HEK293 (cell line): ENCODE measurements around the gene ZNG1F.
"Not testable (repeated sequence)": the region's sequence is repeated elsewhere in the genome, so short reads cannot be mapped to it uniquely, and the experiment has no call there.

Experiments used
- CTCF ChIP-seq: fragments of 450-650 bp; formaldehyde crosslinking; IDR thresholded peaks from 2 replicates; pipeline ENCODE4 v1.5.1; 2016; ENCODE audit warnings: missing biosample characterization, missing genetic modification characterization
- GLIS1 ChIP-seq: fragments of 450-650 bp; formaldehyde crosslinking; IDR thresholded peaks from 2 replicates; pipeline ENCODE4 v1.5.1; 2016; ENCODE audit warnings: missing biosample characterization, missing genetic modification characterization
- TCF7L2 ChIP-seq: IDR thresholded peaks from 2 replicates; pipeline ENCODE4 v1.6.1; 2011; ENCODE audit warnings: low read depth, mild to moderate bottlenecking, inconsistent platforms, low read length, moderate library complexity, borderline replicate concordance
- ZNF112 ChIP-seq: fragments of 450-650 bp; formaldehyde crosslinking; IDR thresholded peaks from 2 replicates; pipeline ENCODE4 v1.5.0; 2017; ENCODE audit warnings: missing biosample characterization, missing genetic modification characterization
- ZNF133 ChIP-seq: fragments of 450-650 bp; formaldehyde crosslinking; IDR thresholded peaks from 2 replicates; pipeline ENCODE4 v1.5.1; 2016; ENCODE audit warnings: missing biosample characterization, missing genetic modification characterization
- ZNF521 ChIP-seq: fragments of 450-650 bp; formaldehyde crosslinking; IDR thresholded peaks from 2 replicates; pipeline ENCODE4 v1.5.1; 2017; ENCODE audit warnings: missing biosample characterization, mild to moderate bottlenecking, missing genetic modification characterization
- ZNF530 ChIP-seq: fragments of 450-650 bp; formaldehyde crosslinking; IDR thresholded peaks from 2 replicates; pipeline ENCODE4 v1.5.1; 2016; ENCODE audit warnings: low read depth, missing biosample characterization, missing genetic modification characterization
- ZNF544 ChIP-seq: fragments of 450-650 bp; formaldehyde crosslinking; IDR thresholded peaks from 2 replicates; pipeline ENCODE4 v1.5.0; 2017; ENCODE audit warnings: missing biosample characterization, missing genetic modification characterization
- ZNF561 ChIP-seq: fragments of 450-650 bp; IDR thresholded peaks from 2 replicates; pipeline ENCODE4 v1.5.1; 2018; ENCODE audit warnings: missing biosample characterization, missing genetic modification characterization, borderline replicate concordance
- ZNF777 ChIP-seq: fragments of 450-650 bp; formaldehyde crosslinking; IDR thresholded peaks from 2 replicates; pipeline ENCODE4 v1.5.1; 2017; ENCODE audit warnings: missing biosample characterization, missing genetic modification characterization, borderline replicate concordance
- ZNF830 ChIP-seq: fragments of 450-650 bp; IDR thresholded peaks from 2 replicates; pipeline ENCODE4 v1.5.0; 2018; ENCODE audit warnings: missing biosample characterization, missing genetic modification characterization, low read depth, mild to moderate bottlenecking, moderate library complexity
- ZSCAN23 ChIP-seq: fragments of 450-650 bp; formaldehyde crosslinking; IDR thresholded peaks from 2 replicates; pipeline ENCODE4 v1.5.1; 2016; ENCODE audit warnings: missing biosample characterization, missing genetic modification characterization

GRCh38 chr9:41174994-41175393 lies 14.1 kb downstream of the ZNG1F start:
- not testable (repeated sequence) for TF ChIP-seq CTCF; ZNF133 (tag by site-specific recombination); GLIS1; ZNF830 (tag by site-specific recombination); ZNF561 (tag by site-specific recombination); TCF7L2; ZNF530 (tag by site-specific recombination); ZSCAN23 (tag by site-specific recombination); ZNF112 (tag by site-specific recombination); ZNF521 (tag by site-specific recombination); ZNF544 (tag by site-specific recombination); ZNF777 (tag by site-specific recombination)
